ENCODE data around the gene LILRB5. TPM values are rescaled to one million over a fixed set of nuclear protein-coding genes. Genes with fewer than 3 reads are reported as not detected.

LILRB5 gene
- total and polyA plus RNA-seq, 9 of the 15 experiments (the other 6 are each of a cell fraction or from before 2014, with no cell fraction given) = not detected

DNA sequence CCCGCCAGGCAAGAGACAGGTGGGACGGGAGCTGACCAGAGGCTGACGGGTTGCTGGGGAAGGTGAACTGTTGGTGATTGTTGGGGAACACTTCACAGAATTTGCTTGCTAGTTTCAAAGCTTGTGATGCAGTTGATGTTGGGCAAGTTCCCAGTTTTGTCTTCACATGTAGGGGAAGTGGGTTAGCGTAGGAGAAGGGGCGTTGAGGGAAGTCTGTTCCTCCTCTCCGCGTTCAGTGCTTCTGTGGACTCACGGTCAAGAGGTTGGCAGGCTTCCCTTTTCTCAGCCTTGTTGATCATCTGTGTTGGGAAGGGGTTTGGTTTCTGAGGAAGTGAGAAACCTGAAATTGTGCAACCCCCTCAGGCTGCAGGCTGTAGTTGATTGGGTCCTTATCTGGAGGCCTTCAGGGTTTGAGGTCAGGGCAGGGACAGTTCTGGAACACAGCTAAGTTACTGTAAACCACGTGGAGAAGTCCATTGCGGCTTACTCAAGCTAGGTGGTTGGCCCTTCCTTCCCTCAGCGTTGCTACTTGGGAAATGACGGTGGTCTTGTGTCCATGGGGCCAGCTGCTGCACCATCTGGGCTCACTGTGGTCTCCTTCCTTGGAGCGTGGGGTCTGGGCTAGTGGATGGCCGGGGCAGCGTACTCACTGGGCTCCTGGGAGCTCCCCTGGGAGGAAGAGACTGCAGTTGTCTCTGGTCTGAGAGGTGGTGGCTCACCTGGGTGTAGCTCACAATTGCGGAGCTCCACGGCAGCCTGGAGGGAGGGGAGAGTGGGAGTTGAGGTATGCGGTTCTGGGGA, 48.9 kb downstream of the LILRB5 start (continued):
- TF ChIP-seq BMI1 (IDR thresholded peaks at IDR 0.05; ENCODE audit: low read length) = no peak
- TF ChIP-seq NONO (IDR thresholded peaks at IDR 0.05; ENCODE audit: low read depth in 2 of 2, low read length in 1 of 2) = peak in 1 of 2 experiments; percentile 49; a peak in 2 of 4 replicates
- no peak for TF ChIP-seq SMAD3 (CRISPR knock-in tag; conservative IDR thresholded peaks at IDR 0.05)
- peak; percentile 79 for TF ChIP-seq MTA2 (IDR thresholded peaks at IDR 0.05; ENCODE audit: low read depth)
- TF ChIP-seq MAFG (tag; conservative IDR thresholded peaks at IDR 0.05) = no peak
- peak; percentile 54 for TF ChIP-seq RBBP5 (IDR thresholded peaks at IDR 0.05; ENCODE audit: borderline replicate concordance, insufficient read depth, low read length, poor library complexity, severe bottlenecking)
- TF ChIP-seq ETV6 (IDR thresholded peaks at IDR 0.05; ENCODE audit: borderline replicate concordance in 1 of 2, low read depth in 2 of 2, low read length in 1 of 2) = peak in 1 of 2 experiments; percentile 92; a peak in 2 of 4 replicates
- no peak for TF ChIP-seq ETV6 (CRISPR knock-in tag; IDR thresholded peaks at IDR 0.05; ENCODE audit: borderline replicate concordance)
- peak; percentile 74 for TF ChIP-seq RAD51 (IDR thresholded peaks at IDR 0.05; ENCODE audit: borderline replicate concordance, low read depth)
- no peak for TF ChIP-seq U2AF1 (optimal IDR thresholded peaks at IDR 0.05; ENCODE audit: low read depth, low read length)
- TF ChIP-seq HDGF (IDR thresholded peaks at IDR 0.05) = no peak; the same call in none of the 2 replicates

DNA sequence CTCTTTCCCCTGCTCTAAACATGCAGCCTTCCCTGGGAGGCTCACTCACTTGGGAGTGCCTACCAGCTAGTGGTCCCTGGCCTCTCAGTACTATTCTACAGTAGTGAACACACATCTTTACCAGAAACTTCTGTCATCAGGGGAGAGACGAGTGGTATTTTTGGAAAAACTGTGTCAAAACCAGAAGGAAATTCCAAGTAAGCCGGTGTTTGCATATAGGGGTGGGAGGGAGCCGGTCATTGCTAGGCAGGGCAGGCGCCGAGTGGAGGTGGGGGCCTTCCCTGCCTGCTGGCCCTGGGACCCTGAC, 49.4 kb downstream of the LILRB5 start:
- peaks cover 81% of the 10 kb centered on the region for H4K20me1 ChIP-seq (replicated peaks; ENCODE audit: control insufficient read depth, insufficient read depth, low read length)
- intact Hi-C loops (cut with micrococcal nuclease) (no loop called here), in situ Hi-C loops (cut with MboI) (no loop called here)
- no peaks in the 10 kb centered on the region for H3K9me3 ChIP-seq (replicated peaks; ENCODE audit: control insufficient read depth, insufficient read depth, low read depth, low read length)
- peak in 1 of 4 experiments; percentile 23 for DNase-seq (ENCODE audit: extremely low read depth in 1 of 4, low spot score in 3 of 4)
- POLR2A ChIA-PET = interaction anchor here (0.6 to 7.0 kb wide), 12 partner anchors 7 to 111 kb away, joined by 3 to 66 read pairs (median 4); partner anchors contain the start of genes CNOT3, MBOAT7, RPS9 and TSEN34
- H3K9ac ChIP-seq (ENCODE audit: insufficient read depth in 1 of 2, low read depth in 2 of 2, low read length in 2 of 2) = peak overlapping the region; percentile 66 to 90
- peaks cover 73% of the 10 kb centered on the region for H3K36me3 ChIP-seq (ENCODE audit: control insufficient read depth, insufficient read depth, low read length)
- peak overlapping the region; percentile 3; the same call in 1 of the 2 replicates for H3K4me3 ChIP-seq
- peaks cover 81% of the 10 kb centered on the region for H3K79me2 ChIP-seq (ENCODE audit: control insufficient read depth, insufficient read depth, low read length)
- no TSS peak for BruUV-seq (replicated peaks)
- H3K4me1 ChIP-seq (replicated peaks in 1 of 2; ENCODE audit: control insufficient read depth in 2 of 2, insufficient read depth in 2 of 2, low read length in 2 of 2) = peaks cover 69 to 79% of the 10 kb centered on the region in 2 experiments
- H3K4me2 ChIP-seq (ENCODE audit: insufficient read depth, low read length) = peak overlapping the region; percentile 89
- CTCF ChIA-PET (ENCODE audit: low intra/inter-chr PET ratio) = no interaction called here
- no peak overlapping the region for H2AFZ ChIP-seq (ENCODE audit: low read depth, low read length)
- H3K27ac ChIP-seq (ENCODE audit: extremely low read depth, low read depth, low read length) = peak overlapping the region; percentile 89
- TF ChIP-seq ZNF347 (CRISPR knock-in tag; IDR thresholded peaks at IDR 0.05; ENCODE audit: low read depth) (no peak), FIP1L1 (IDR thresholded peaks at IDR 0.05; ENCODE audit: low read depth, low read length, poor library complexity, severe bottlenecking) (peak; percentile 31), FOXK2 (conservative IDR thresholded peaks at IDR 0.05 in 1 of 2, IDR thresholded peaks at IDR 0.05 in 1 of 2; ENCODE audit: low read depth in 2 of 2) (no peak), POLR2G (IDR thresholded peaks at IDR 0.05; ENCODE audit: low read depth, low read length) (0 out of 2 replicates have a peak, but pooled peaks have one; percentile 40), HMG20B (CRISPR knock-in tag; IDR thresholded peaks at IDR 0.05) (0 out of 2 replicates have a peak, but pooled peaks have one; percentile 43), CHD1 (IDR thresholded peaks at IDR 0.05; ENCODE audit: low read length) (peak; percentile 42), ZNF717 (CRISPR knock-in tag; IDR thresholded peaks at IDR 0.05) (0 out of 2 replicates have a peak, but pooled peaks have one; percentile 74)
- H3K9me1 ChIP-seq (ENCODE audit: control insufficient read depth, insufficient read depth, low read length) = peaks cover 23% of the 10 kb centered on the region
- 20% methylated on average over 5 of the region's 5 CpGs for WGBS (ENCODE audit: insufficient coverage, low coverage, missing lambda C conversion rate)
- no peaks in the 10 kb centered on the region for H3K27me3 ChIP-seq (ENCODE audit: control insufficient read depth in 2 of 2, insufficient read depth in 2 of 2, low read length in 2 of 2)
- ATAC-seq = peak; percentile 0; the same call in 1 of the 3 replicates
- no peak for FAIRE-seq
